Endodermal cell (in vitro differentiated cells): ENCODE measurements around the gene NDUFAF8. TPM values are rescaled to one million over a fixed set of nuclear protein-coding genes. Genes with fewer than 3 reads are reported as not detected.

Experiments used
- DNase-seq: peaks from one replicate; pipeline ENCODE4 v3.0.0-alpha.2; 2017
- H3K27ac ChIP-seq: 2 replicates; pipeline ENCODE4 v1.5.1; 2013; ENCODE audit warnings: mild to moderate bottlenecking, low read depth, low read length, moderate library complexity
- H3K27me3 ChIP-seq: 2 replicates; pipeline ENCODE4 v1.6.1; 2013; ENCODE audit warnings: mild to moderate bottlenecking, low read length, moderate library complexity; ENCODE audit not compliant: insufficient read depth, control insufficient read depth, poor library complexity, severe bottlenecking
- H3K36me3 ChIP-seq: 2 replicates; pipeline ENCODE4 v1.7.0; 2013; ENCODE audit warnings: mild to moderate bottlenecking, low read length, moderate library complexity; ENCODE audit not compliant: control insufficient read depth, insufficient read depth
- H3K4me1 ChIP-seq: one replicate; pipeline ENCODE4 v1.7.0; 2013; ENCODE audit warnings: low read length; ENCODE audit not compliant: control insufficient read depth, insufficient read depth
- H3K4me3 ChIP-seq: 2 replicates; pipeline ENCODE4 v1.5.1; 2013; ENCODE audit warnings: mild to moderate bottlenecking, low read length, moderate library complexity
- H3K9ac ChIP-seq: 2 replicates; pipeline ENCODE4 v1.6.1; 2013; ENCODE audit warnings: mild to moderate bottlenecking, low read length, moderate library complexity; ENCODE audit not compliant: poor library complexity, severe bottlenecking; ENCODE audit errors: extremely low read depth
- H3K9me3 ChIP-seq: 2 replicates; pipeline ENCODE4 v1.6.1; 2013; ENCODE audit warnings: mild to moderate bottlenecking, low read length, moderate library complexity; ENCODE audit not compliant: control insufficient read depth
- H3K27ac Mint-ChIP-seq: 2 replicates; pipeline ENCODE4 v1.8.0; 2020; ENCODE audit warnings: mixed read lengths
- H3K27me3 Mint-ChIP-seq: 2 replicates; pipeline ENCODE4 v1.8.0; 2021; ENCODE audit warnings: mild to moderate bottlenecking, mixed read lengths; ENCODE audit not compliant: insufficient read depth
- H3K36me3 Mint-ChIP-seq: 2 replicates; pipeline ENCODE4 v1.8.0; 2020; ENCODE audit warnings: low read depth, mixed read lengths
- H3K4me1 Mint-ChIP-seq: 2 replicates; pipeline ENCODE4 v1.8.0; 2020; ENCODE audit warnings: mixed read lengths
- H3K4me3 Mint-ChIP-seq: 2 replicates; pipeline ENCODE4 v1.8.0; 2020; ENCODE audit warnings: mild to moderate bottlenecking, moderate library complexity, mixed read lengths
- H3K9me3 Mint-ChIP-seq: 2 replicates; pipeline ENCODE4 v1.8.0; 2020; ENCODE audit warnings: mild to moderate bottlenecking, mixed read lengths
- CTCF ChIP-seq: fragments of 200-600 bp; sonication (generic); conservative IDR thresholded peaks from 2 replicates; pipeline ENCODE4 v1.5.0; 2021; ENCODE audit warnings: antibody characterized with exemption, mild to moderate bottlenecking
- WGBS, 2 experiments: methylation state at CpG; one replicate each; pipeline versions ENCODE4 v1.1.5 to v1.1.7; 2013; ENCODE audit warnings: missing lambda C conversion rate in 2 of 2, mixed read lengths in 1 of 2; ENCODE audit not compliant: insufficient coverage in 1 of 2, insufficient read length in 1 of 2; 5-methylcytosine and 5-hydroxymethylcytosine counted together
- total RNA-seq, 2 donors: library from RNA; stranded (reverse); fragmentation: NEBNext Ultra II Directional in 1 of 2; extraction: Animal tissue kit (Norgen Biotek cat#: 25700) in 1 of 2; gene quantifications; 2 replicates in 1 of 2; 3 replicates in 1 of 2; pipeline ENCODE4 v1.2.1, GENCODE V29; 2021

Gene NDUFAF8
- total RNA-seq, 2 donors from 2014 or later = 42.7 to 48.7 TPM

GRCh38 chr17:81196505-81197408, 42.4 kb upstream of the NDUFAF8 start:
- no peaks in the 10 kb centered on the region for H3K4me1 Mint-ChIP-seq
- Histone ChIP-seq H3K27ac (no peak overlapping the region), H3K27me3 (no peaks in the 10 kb centered on the region), H3K4me1 (no peaks in the 10 kb centered on the region), H3K9me3 (no peaks in the 10 kb centered on the region), H3K4me3 (no peak overlapping the region), H3K36me3 (peaks cover 3% of the 10 kb centered on the region), H3K9ac (no peak overlapping the region)
- H3K27ac Mint-ChIP-seq = no peak overlapping the region
- no peak overlapping the region for H3K4me3 Mint-ChIP-seq
- H3K27me3 Mint-ChIP-seq = no peaks in the 10 kb centered on the region
- 94 to 96% methylated on average over 19 to 45 of the region's 45 CpGs for WGBS, 2 experiments
- H3K9me3 Mint-ChIP-seq = no peaks in the 10 kb centered on the region
- peaks cover 12% of the 10 kb centered on the region for H3K36me3 Mint-ChIP-seq
- DNase-seq = no peak
- no peak for TF ChIP-seq CTCF

GRCh38 chr17:81197409-81197795, 41.7 kb upstream of the NDUFAF8 start:
- TF ChIP-seq CTCF = no peak
- H3K4me3 ChIP-seq = no peak overlapping the region
- no peaks in the 10 kb centered on the region for H3K4me1 ChIP-seq
- no peaks in the 10 kb centered on the region for H3K9me3 ChIP-seq
- no peak for DNase-seq
- H3K27me3 Mint-ChIP-seq = no peaks in the 10 kb centered on the region
- H3K27ac Mint-ChIP-seq = no peak overlapping the region
- no peak overlapping the region for H3K9ac ChIP-seq
- no peaks in the 10 kb centered on the region for H3K9me3 Mint-ChIP-seq
- no peak overlapping the region for H3K4me3 Mint-ChIP-seq
- H3K4me1 Mint-ChIP-seq = no peaks in the 10 kb centered on the region
- no peaks in the 10 kb centered on the region for H3K27me3 ChIP-seq
- 89 to 100% methylated on average over 8 to 14 of the region's 14 CpGs for WGBS, 2 experiments
- no peak overlapping the region for H3K27ac ChIP-seq
- peaks cover 14% of the 10 kb centered on the region for H3K36me3 Mint-ChIP-seq
- H3K36me3 ChIP-seq = peaks cover 3% of the 10 kb centered on the region

- DNase-seq = no peak
- Histone ChIP-seq H3K36me3 (peaks cover 3% of the 10 kb centered on the region), H3K9ac (no peak overlapping the region), H3K27ac (no peak overlapping the region), H3K27me3 (no peaks in the 10 kb centered on the region), H3K4me1 (no peaks in the 10 kb centered on the region), H3K4me3 (no peak overlapping the region), H3K9me3 (no peaks in the 10 kb centered on the region)
- Mint-ChIP-seq H3K27ac (no peak overlapping the region), H3K4me3 (no peak overlapping the region), H3K27me3 (no peaks in the 10 kb centered on the region), H3K4me1 (no peaks in the 10 kb centered on the region), H3K36me3 (peaks cover 19% of the 10 kb centered on the region), H3K9me3 (no peaks in the 10 kb centered on the region)
- WGBS, 2 experiments = 95 to 97% methylated on average over 17 to 21 of the region's 21 CpGs
- no peak for TF ChIP-seq CTCF
These were observed 41.2 kb upstream of the NDUFAF8 start for GRCh38 chr17:81197831-81198490.
